Activated T-helper 17 cell treated with anti-CD3 and anti-CD28 coated beads, Interleukin-2, amount 50 U/mL, for 72 hours (primary cell): ENCODE data around the gene ALPP. TPM values are rescaled to one million over a fixed set of nuclear protein-coding genes. Genes with fewer than 3 reads are reported as not detected.
"Not testable (repeated sequence)": the region's sequence is repeated elsewhere in the genome, so short reads cannot be mapped to it uniquely, and the experiment has no call there.

Experiments
- ATAC-seq: fragments of 150-1000 bp; cut with Tn5 transposase; replicated peaks from 2 replicates; pipeline ENCODE4 v1.10.0; 2021; ENCODE audit warnings: mild to moderate bottlenecking, moderate library complexity
- H3K27ac Mint-ChIP-seq: one replicate; pipeline ENCODE4 v1.8.0; 2022; ENCODE audit warnings: mixed read lengths
- H3K27me3 Mint-ChIP-seq: one replicate; pipeline ENCODE4 v1.8.0; 2022; ENCODE audit warnings: mixed read lengths
- H3K36me3 Mint-ChIP-seq: one replicate; pipeline ENCODE4 v1.8.0; 2022; ENCODE audit warnings: low read depth, mild to moderate bottlenecking, mixed read lengths
- H3K4me1 Mint-ChIP-seq: one replicate; pipeline ENCODE4 v1.8.0; 2022; ENCODE audit warnings: mixed read lengths
- H3K4me3 Mint-ChIP-seq: one replicate; pipeline ENCODE4 v1.8.0; 2022; ENCODE audit warnings: mild to moderate bottlenecking, mixed read lengths
- H3K9me3 Mint-ChIP-seq: one replicate; pipeline ENCODE4 v1.8.0; 2022; ENCODE audit warnings: mixed read lengths
- total RNA-seq, 2 donors: library from RNA; stranded (reverse); gene quantifications; one replicate each; pipeline ENCODE4 v1.2.3, GENCODE V29; 2022

Gene ALPP
- total RNA-seq, 2 donors from 2014 or later, result 0.19 TPM; not detected in 1

DNA sequence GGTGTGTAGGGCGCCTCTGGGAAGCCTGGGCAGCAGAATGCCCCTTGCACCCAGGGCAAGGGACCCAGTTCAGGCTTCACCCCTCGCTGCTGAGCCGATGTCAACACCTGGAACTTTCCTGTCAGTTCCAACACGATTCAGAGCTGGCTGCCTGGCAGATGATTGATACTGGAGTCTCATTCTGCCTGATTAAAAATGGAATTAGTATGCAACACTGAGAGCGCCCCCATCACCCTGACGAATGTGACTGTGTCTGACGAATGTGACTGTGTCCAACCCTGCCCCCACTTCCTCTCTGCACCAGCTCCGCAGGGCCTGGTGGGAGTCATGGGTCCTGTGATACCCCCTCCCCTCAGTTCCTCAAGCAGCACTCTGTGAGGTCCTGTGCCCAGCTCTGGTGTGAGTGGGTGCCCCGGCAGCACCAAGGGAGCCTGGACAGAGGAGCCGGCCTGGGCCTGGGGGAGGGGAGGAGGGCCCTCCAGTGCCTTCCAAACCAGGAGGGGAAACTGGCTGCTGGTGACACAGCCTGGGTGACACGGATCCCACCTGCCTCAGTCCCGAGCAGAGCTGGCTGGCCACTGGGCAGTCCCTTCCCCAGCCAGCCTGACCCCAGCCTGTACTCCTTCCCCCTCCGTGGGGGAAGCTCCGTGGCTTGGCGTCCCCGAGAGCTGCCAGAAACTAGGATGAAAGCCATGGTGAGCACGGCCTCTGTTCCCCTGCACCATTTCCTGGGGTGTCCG is 41.4 kb upstream of the ALPP start:
- Mint-ChIP-seq H3K4me1 (no peaks in the 10 kb centered on the region), H3K36me3 (no peaks in the 10 kb centered on the region), H3K27ac (no peak overlapping the region), H3K4me3 (no peak overlapping the region), H3K27me3 (no peaks in the 10 kb centered on the region), H3K9me3 (no peaks in the 10 kb centered on the region)
- no peak for ATAC-seq

DNA sequence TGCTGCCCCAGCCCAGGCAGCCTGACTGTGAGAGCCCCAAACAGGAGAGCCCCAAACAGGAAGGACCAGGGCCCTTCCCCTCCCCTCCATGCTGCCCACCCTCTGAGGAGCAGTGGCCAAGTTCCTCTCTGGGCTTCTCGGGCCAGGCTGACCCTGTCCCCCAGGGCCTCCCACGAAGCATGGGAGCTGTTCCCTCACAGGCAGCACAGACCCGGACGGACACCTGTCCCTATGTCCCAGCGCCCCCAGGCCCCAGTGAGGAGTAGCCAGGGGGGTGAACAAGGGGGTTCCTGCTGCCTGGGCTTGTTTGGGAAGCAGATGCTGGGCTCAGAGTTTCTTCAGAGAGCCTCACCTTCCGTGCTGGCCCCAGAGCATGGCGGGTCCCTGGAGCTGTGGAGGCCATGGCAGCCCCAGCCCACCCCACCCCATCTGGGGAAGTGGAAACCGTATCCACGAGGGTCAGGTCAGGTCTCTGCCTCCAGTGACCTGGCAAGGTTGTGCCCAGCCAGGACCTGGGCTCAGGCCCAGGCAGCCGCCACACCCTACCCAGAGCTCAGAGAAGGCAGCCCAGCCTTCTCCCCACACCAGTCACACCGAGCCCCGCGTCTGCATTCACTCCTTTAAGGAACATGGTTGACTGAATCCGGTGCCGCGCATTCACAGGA is 40.3 kb upstream of the ALPP start:
- not testable (repeated sequence) for H3K27ac Mint-ChIP-seq, H3K4me3 Mint-ChIP-seq, H3K36me3 Mint-ChIP-seq, H3K27me3 Mint-ChIP-seq, ATAC-seq, H3K9me3 Mint-ChIP-seq, H3K4me1 Mint-ChIP-seq

GRCh38 chr2:232338759-232339106 is 39.8 kb upstream of the ALPP start:
- Mint-ChIP-seq H3K27ac (no peak overlapping the region), H3K27me3 (no peaks in the 10 kb centered on the region), H3K4me1 (peaks cover 5% of the 10 kb centered on the region), H3K36me3 (no peaks in the 10 kb centered on the region), H3K4me3 (no peak overlapping the region), H3K9me3 (no peaks in the 10 kb centered on the region)
- ATAC-seq, result no peak

DNA sequence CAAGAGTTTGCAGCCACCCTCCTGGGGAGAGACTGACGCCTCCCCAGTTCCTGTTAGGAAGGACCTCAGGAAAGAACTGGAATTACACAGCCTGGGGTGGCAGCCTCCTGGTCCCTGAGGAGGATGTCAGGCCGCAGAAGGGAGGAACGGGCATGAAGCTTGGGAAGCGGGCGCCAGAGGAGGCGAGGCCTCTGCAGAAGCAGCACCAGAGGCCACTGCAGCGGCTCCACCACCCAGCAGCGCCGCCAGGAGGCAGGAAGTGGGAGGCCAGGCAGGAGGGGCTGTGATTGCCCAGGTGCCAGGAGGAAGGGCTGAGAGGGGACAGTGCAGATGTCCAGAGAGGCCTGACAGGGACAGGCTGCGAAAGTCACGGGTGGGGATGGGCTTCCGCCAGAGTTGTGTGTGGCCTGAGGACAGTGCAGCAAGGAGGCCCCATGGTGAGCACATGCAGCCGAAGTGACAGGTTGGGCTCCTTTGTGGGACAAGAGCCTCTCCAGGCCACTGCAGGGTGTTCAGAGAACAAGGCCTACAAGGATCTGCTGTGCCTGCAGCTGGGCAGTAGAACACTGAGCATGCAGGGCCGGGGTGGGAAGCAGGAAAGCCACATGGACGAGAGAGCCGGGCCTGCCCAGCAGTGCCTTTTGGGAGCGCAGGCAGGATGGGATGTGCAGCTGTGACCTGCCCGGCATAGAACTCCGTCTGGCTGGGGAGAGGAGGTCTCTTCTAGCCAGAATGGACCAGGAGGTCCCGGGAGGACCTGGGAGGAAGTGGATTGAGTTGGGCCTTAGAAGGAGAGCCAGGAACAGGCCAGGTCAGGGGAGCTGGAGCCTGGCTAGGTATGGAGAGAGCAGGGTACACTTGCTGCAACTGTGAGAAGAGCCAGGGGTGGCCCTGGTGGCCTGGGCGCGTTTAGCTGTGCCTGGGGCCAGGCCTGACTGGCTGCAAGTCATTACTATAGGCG is 39.1 kb upstream of the ALPP start:
- no peak for ATAC-seq
- no peak overlapping the region for H3K4me3 Mint-ChIP-seq
- peak overlapping the region; percentile 63 for H3K27ac Mint-ChIP-seq
- H3K9me3 Mint-ChIP-seq, result no peaks in the 10 kb centered on the region
- peaks cover 5% of the 10 kb centered on the region for H3K4me1 Mint-ChIP-seq
- H3K27me3 Mint-ChIP-seq, result no peaks in the 10 kb centered on the region
- no peaks in the 10 kb centered on the region for H3K36me3 Mint-ChIP-seq

DNA sequence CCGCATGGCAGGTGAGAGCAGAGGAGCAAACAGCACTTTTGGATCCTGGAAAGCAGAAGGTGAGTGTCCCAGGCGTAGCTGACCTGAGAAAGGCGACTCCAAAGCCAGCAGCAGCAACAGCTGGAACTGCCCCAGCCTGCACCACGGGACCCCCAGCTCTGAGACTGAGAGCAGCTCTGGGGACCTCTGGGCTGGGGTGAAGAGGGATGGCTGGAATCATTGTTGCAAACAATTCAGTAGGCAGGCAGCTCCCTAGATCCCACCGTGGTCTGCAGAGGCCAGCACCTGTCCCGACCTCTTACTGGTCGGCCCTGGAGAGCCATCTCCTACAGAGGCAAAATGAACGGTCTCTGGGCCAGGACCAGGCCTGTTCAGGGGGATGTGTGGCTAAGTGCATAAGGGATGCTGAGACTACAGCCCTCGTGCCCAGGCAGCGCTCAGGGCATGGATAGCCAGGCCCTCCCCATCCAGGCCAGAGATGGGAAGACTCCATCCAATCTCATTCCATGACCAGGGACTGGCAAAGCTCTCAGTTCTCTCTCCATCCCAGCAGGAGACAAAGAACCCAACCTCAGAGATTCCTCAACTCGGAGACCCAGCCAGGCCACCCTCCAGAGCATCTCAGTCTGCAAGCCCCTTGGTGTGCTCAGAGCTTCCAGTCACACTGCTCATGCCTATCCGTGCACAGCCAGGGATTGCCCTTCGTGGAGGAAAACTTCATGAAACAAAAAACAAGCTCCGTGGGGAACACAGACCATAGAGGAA is 38.2 kb upstream of the ALPP start:
- H3K36me3 Mint-ChIP-seq, result no peaks in the 10 kb centered on the region
- no peak overlapping the region for H3K27ac Mint-ChIP-seq
- no peak overlapping the region for H3K4me3 Mint-ChIP-seq
- H3K27me3 Mint-ChIP-seq, result no peaks in the 10 kb centered on the region
- H3K4me1 Mint-ChIP-seq, result peaks cover 5% of the 10 kb centered on the region
- no peak for ATAC-seq
- H3K9me3 Mint-ChIP-seq, result no peaks in the 10 kb centered on the region

DNA sequence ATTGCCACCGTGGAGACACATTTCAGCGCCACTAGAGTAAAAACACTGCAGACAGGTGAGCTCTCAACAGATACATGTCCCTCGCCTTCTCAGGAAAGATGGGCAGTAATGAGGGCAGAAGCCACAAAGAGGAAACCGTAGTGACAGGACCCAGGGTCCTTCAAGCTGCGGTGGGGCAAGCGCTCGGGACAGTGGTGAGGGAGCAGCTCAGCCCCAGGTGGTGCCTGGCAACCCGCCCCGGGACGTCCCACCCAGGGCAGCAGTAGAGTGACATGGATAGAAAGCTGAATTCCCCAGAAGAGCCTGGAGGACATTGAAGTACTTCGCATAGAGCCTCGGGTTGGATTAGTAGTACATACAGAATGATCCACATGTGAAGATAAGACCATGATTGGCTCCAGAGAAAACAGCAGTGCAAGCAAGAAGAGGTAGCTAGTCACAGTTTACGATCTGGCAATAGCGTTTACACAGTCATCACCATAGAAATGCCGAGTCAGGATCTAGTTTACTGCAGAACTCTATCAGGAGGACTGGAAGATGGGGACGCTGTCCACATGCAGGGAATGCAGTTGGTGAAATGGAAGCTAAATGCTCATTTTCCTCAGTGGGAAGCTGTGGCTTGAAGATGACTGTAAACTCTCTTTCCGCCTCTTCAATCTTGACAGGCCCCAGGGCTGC is 37.4 kb upstream of the ALPP start:
- H3K36me3 Mint-ChIP-seq, result no peaks in the 10 kb centered on the region
- no peaks in the 10 kb centered on the region for H3K27me3 Mint-ChIP-seq
- no peak for ATAC-seq
- no peaks in the 10 kb centered on the region for H3K9me3 Mint-ChIP-seq
- no peak overlapping the region for H3K4me3 Mint-ChIP-seq
- H3K27ac Mint-ChIP-seq, result no peak overlapping the region
- peaks cover 5% of the 10 kb centered on the region for H3K4me1 Mint-ChIP-seq

DNA sequence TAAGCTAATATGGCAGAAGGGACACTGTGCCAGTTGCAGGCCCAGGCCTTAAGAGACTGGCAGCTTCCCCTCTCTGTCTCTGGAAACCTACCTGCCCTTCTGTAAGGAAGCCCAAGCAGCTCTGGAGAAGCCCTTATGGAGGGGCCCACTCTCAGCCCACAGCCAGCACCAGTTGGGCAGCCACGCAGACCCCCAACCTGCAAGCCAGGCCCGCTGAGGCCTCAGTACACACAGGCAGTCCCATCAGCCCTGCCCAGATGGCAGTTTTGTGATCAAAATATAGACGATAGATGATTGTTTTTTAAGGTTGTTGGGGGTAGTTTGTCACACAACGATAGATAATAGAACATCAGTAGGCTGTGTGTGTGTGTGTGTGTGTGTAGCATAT is 36.8 kb upstream of the ALPP start:
- no peak for ATAC-seq
- Mint-ChIP-seq H3K4me1 (peaks cover 5% of the 10 kb centered on the region), H3K36me3 (no peaks in the 10 kb centered on the region), H3K9me3 (no peaks in the 10 kb centered on the region), H3K27ac (no peak overlapping the region), H3K4me3 (no peak overlapping the region), H3K27me3 (no peaks in the 10 kb centered on the region)

- no peaks in the 10 kb centered on the region for H3K27me3 Mint-ChIP-seq
- no peak overlapping the region for H3K27ac Mint-ChIP-seq
- no peaks in the 10 kb centered on the region for H3K36me3 Mint-ChIP-seq
- ATAC-seq, result no peak
- no peaks in the 10 kb centered on the region for H3K9me3 Mint-ChIP-seq
- H3K4me1 Mint-ChIP-seq, result peaks cover 5% of the 10 kb centered on the region
- no peak overlapping the region for H3K4me3 Mint-ChIP-seq
These were observed 35.7 kb upstream of the ALPP start for GRCh38 chr2:232342635-232343565.

DNA sequence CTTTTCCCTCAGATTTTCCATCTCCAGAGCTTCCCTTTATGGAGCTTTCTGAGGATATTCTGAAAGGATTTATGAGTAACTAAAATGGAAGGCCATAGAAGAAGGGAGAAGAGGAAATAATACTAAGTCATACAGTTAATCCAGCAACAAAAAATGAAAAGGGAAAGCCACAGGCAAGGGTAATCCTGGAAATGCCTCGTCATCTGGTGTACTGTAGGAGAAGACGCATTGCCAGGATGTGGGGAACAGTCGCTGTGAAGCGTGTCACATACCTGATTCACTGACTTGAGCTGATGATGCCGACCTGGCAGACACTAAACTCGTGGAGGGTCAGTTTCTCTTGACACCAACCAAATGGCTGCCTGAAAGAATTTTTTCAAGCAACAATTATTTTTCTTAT is 34.7 kb upstream of the ALPP start:
- Mint-ChIP-seq H3K36me3 (no peaks in the 10 kb centered on the region), H3K27ac (no peak overlapping the region), H3K27me3 (no peaks in the 10 kb centered on the region), H3K9me3 (no peaks in the 10 kb centered on the region), H3K4me3 (no peak overlapping the region), H3K4me1 (peaks cover 5% of the 10 kb centered on the region)
- no peak for ATAC-seq

DNA sequence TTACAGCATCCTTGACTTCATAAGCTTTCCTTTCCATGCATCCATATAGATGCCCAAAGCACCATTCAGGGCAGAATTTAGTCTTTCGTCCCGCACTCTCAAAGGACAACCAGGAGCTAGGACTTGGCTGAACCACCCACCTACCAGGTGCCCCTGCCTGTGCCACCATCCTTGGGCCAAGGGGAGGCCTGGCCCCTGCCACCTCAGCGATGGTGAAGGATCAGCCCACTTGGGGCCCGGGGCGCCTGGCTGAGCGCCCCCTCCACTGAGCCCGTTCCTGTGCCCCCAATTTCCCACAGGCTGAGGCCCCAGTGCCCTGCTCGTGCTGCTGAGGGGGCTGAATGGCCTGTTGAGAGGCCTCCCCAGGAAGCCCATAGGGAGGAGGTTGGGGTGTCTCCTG is 33.3 kb upstream of the ALPP start:
- no peak for ATAC-seq
- Mint-ChIP-seq H3K4me1 (peaks cover 5% of the 10 kb centered on the region), H3K36me3 (no peaks in the 10 kb centered on the region), H3K4me3 (no peak overlapping the region), H3K9me3 (no peaks in the 10 kb centered on the region), H3K27me3 (no peaks in the 10 kb centered on the region), H3K27ac (no peak overlapping the region)

DNA sequence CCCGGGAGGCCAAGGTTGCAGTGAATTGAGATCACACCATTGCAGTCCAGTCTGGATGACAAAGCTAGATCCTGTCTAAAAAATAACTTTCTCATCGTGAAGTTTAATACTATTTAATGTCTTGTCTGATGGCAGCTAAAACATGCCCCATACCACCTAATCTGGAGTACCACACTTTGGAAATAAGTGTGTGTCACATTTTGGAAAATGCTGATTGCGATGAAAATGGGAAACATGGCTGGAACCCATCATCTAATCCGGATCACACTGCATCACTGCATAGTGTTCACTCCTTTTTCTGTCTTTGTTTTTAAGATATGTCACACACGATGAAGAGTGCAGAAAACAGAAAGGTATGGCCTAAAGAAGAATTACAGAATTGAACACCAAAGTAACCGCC is 31.2 kb upstream of the ALPP start:
- H3K9me3 Mint-ChIP-seq, result no peaks in the 10 kb centered on the region
- H3K4me1 Mint-ChIP-seq, result peaks cover 5% of the 10 kb centered on the region
- H3K4me3 Mint-ChIP-seq, result no peak overlapping the region
- H3K27ac Mint-ChIP-seq, result no peak overlapping the region
- no peaks in the 10 kb centered on the region for H3K36me3 Mint-ChIP-seq
- no peaks in the 10 kb centered on the region for H3K27me3 Mint-ChIP-seq
- ATAC-seq, result no peak

DNA sequence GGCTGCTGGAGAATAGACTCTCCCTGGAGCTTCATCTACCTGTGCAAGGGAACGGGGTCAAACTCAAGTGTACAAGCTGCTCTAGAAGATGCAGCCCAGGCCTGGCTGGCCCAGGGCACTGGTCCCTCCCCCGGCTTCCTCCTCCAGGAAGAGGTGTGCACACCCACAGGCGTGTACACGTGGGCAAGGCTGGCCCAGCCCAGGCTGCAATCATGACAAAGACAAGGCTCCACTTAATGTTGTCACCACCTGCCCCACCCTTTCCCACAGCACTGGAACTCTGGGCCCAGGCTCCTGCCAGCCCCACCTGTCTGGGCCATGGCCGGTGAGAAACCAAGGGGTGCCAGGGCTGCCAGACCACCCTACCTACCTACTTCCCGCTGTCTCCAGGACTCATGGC is 29.6 kb upstream of the ALPP start:
- Mint-ChIP-seq H3K9me3 (no peaks in the 10 kb centered on the region), H3K27me3 (peaks cover 5% of the 10 kb centered on the region), H3K36me3 (no peaks in the 10 kb centered on the region), H3K4me3 (no peak overlapping the region), H3K4me1 (no peaks in the 10 kb centered on the region), H3K27ac (no peak overlapping the region)
- peak; percentile 29 for ATAC-seq

DNA sequence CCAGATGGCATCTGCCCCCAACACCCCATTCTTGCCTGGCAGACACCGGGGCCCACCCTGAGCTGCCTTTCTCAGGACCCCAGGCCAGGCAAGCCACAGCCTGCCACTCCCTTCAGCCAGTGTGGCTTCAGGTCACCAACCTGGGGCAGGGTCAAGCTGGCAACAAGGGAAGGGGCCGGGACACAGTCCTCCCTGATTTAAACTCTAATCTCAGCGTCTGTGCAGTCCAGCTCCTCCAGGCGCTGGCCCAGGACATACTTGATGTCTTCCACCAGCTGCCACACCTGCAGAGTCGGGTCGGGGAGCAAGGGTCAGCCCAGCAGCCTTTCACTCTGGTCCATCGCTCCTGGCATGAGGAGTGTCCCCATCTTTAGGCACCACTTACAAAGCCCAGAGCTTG is 29.0 kb upstream of the ALPP start:
- no peaks in the 10 kb centered on the region for H3K9me3 Mint-ChIP-seq
- ATAC-seq, result no peak
- peaks cover 5% of the 10 kb centered on the region for H3K27me3 Mint-ChIP-seq
- H3K4me1 Mint-ChIP-seq, result no peaks in the 10 kb centered on the region
- no peaks in the 10 kb centered on the region for H3K36me3 Mint-ChIP-seq
- H3K27ac Mint-ChIP-seq, result no peak overlapping the region
- H3K4me3 Mint-ChIP-seq, result no peak overlapping the region
